GM12878 (cell line): ENCODE results near the gene KCNK5.

Experiments used
- EZH2 ChIP-seq: IDR thresholded peaks from 2 replicates; pipeline ENCODE4 v1.6.1; 2012; ENCODE audit warnings: low read depth, mild to moderate bottlenecking, control low read depth, inconsistent platforms, low read length, borderline replicate concordance; ENCODE audit not compliant: control insufficient read depth
- POLR2AphosphoS5 ChIP-seq: IDR thresholded peaks from 2 replicates; pipeline ENCODE4 v1.6.1; 2011; ENCODE audit warnings: mild to moderate bottlenecking, low read length, inconsistent platforms
- ZBED1 ChIP-seq: IDR thresholded peaks from 2 replicates; pipeline ENCODE4 v1.6.1; 2016; ENCODE audit warnings: borderline replicate concordance

DNA sequence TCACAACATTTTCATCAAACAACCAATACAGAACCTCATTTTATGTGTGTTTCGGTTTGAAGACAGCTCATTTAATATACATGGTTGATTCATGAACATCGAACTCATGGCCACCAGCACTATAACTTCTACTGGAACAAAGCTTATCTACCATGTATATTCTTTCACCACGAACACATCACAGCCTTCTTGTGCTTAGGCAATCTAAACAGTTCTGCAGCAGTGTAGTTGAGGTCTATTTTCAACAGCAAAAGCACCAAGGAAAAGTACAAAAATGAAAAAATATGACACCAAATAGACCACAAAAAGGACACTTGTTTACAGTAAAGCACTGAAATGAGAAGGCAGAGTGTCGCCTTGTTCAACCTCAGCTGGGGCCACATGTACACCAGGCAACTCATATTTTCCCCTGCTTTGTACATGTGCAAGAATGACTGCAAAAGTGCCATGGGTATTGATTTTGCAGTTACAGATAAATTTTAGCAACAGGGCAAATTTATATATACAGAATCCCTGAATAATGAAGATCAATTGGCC, 25.8 kb upstream of the KCNK5 start:
- no peak for TF ChIP-seq POLR2AphosphoS5
- no peak for TF ChIP-seq ZBED1
- no peak for TF ChIP-seq EZH2
